ENCODE measurements around the gene PPAN.

Gene PPAN, protein sequence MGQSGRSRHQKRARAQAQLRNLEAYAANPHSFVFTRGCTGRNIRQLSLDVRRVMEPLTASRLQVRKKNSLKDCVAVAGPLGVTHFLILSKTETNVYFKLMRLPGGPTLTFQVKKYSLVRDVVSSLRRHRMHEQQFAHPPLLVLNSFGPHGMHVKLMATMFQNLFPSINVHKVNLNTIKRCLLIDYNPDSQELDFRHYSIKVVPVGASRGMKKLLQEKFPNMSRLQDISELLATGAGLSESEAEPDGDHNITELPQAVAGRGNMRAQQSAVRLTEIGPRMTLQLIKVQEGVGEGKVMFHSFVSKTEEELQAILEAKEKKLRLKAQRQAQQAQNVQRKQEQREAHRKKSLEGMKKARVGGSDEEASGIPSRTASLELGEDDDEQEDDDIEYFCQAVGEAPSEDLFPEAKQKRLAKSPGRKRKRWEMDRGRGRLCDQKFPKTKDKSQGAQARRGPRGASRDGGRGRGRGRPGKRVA

DNA sequence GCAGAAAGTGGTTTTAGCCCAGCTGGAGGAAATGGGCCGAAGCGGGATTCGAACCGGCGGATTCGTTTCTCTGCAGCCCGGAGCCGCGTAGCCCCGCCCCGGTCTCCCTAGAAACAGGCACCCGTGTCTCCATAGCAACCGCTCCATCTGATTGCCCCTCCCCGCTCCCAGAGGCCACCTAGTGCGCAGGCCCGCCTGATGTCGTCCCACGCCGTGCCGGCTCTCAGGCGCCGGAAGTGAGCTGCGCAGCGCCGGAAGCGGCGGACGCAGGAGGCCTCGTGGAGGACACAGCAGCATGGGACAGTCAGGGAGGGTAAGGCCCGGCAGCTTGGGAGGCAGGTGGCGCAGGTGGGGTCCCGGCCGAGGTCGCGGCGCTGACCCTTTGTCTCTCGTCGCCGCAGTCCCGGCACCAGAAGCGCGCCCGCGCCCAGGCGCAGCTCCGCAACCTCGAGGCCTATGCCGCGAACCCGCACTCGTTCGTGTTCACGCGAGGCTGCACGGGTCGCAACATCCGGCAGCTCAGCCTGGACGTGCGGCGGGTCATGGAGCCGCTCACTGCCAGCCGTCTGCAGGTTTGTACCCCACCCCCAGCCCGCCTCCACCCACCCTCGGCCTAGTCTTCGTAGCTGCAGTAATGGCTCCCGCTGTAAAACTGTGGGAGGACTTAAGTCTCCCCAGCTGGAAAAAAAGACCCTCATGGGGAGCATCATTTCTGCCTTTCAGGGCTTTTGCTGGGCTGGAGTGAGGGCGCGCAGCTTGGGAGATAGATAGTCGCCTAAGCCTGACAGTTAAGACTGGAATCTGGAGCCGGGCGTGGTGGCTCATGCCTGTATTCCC lies at the start of gene PPAN:
TSS of gene PPAN (plus strand) at position 263 of the 837 bp plus-strand sequence. CDS start at position 296, 33 bp downstream.
- DNase-seq (ENCODE audit: low spot score) = peak; percentile 99

DNA sequence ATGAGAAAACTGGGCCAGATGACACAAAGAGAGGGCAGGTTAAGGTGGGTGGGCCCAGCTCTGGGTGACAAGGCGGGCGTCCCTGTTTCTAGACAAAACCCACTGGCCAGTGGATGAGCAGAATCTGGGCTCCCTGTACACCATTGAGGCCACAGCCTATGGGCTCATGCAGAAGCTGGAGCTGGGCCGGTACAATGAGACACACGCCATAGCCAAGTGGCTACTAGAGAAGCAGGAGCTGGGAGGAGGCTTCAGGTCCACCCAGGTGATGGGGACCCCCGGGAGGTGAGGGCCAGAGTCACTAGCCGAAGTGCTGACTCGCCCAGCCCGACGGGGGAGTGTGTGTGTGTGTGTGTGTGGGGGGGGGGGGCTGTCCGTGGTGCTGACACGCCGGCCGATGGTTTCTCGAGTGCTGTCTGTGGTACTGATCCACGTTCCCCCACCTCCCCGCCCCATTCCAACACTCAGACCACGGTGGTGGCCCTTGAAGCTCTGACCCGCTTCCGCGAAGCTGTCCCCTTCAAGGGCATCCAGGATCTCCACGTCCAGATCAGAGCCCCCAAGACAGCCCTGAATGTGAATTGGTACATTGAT lies 44.3 kb upstream of the PPAN start:
- no peak for DNase-seq (ENCODE audit: low spot score)

DNA sequence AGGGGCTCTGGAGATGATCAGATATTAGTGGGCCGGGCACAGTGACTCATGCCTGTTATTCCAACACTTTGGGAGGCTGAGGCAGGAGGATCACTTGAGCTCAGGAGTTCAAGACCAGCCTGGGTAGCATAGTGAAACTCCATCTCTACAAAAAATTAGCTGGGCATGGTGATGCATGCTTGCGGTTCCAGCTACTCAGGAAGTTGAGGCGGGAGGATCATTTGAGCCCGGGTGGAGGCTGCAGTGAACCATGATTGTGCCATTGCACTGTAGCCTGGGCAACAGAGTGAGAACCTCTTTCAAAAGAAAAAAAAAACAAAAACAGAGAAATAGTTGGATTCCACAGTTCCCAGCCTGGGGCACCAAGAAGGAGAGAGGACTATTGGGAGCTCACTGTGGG lies 38.0 kb upstream of the PPAN start:
- DNase-seq (ENCODE audit: low spot score) = no peak

DNA sequence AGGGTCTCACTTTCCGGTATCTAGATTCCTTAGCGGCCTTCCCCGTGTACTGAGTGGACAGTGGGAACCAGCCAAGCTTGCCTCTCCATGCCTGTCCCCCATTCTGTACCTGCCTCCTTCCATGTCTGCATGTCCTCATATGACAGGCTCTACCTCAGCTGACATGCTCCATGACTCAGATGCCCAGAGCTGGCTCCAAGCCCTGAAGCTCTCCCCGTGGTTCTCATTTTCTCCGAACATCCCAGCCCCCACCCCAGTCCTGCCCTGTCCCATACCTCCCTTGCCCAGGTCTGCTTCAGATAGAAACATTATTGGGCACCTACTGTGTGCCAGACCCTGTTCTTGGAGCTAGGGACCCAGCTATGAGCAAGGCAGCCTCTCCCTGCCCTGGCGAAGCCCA lies 37.1 kb upstream of the PPAN start:
- no peak for DNase-seq (ENCODE audit: low spot score)

DNA sequence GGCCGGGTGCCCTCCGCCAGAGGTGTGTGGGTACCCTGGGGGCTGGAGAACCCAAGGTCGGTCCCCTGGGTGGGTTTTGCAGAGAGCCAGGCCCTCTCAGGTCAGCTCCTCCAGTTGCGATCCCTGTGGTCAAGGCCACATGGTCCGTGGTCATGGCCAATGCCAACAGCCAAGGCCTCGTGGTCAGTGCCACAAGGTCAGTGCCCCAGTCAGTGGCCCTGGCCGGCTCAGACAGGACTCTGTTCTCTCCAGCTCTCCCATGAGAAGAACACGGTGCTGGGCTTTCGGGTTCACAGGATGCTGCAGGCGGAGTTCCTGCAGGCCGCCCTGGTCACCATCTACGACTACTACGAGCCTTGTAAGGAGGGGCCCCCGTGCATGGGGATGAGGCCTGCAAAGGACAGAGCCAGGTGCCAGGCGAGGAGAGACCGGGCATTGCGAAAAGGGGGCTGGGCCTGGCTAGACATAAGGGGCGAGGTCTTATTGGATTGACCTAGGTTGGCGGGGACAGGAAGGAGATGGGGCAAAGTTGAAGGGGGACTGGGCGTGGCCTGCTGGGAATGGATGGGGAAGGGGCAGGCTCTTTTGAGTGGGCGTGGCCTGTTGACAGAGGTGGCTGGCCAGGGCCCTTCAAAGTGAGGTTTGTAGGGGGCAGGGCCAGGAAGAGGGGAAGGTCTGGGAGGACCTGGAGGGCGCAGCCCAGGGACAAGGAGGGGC lies 35.3 kb upstream of the PPAN start:
- DNase-seq (ENCODE audit: low spot score) = no peak

DNA sequence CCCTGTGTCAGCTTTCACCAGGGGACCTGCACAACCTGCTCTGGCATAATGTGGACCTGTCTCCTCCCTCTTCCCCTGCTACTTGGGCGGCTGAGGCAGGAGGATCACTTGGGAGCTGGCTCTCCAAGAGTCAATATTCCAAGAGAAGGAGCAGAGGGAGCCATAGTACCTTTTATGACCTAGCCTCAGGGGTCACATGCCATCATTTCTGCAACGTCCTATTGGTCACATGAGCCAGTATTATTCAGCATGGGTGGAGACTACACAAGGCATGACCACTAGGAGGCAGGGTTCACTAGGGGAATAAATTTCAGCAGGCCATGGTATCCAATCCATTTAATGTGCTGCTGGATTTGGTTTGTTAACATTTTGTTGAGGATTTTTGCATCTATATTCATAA lies 32.0 kb upstream of the PPAN start:
- peak; percentile 37 for DNase-seq (ENCODE audit: low spot score)

DNA sequence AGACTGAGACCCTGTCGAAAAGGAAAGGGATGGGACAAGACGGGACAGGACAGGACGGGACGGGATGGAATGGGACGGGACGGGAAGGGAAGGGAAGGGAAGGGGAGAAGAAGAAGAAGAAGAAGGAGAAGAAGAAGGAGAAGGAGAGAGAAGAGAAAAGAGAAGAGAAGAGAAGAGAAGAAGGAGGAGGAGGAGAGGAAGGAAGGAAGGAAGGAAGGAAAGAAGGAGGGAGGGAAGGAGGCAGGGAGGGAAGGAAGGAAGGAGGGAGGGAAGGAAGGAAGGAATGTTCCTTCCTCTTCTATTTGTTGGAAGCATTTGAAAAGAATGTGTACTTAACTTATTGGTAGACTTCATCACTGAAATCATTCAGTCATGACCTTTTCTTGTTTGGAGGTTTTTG lies 29.6 kb upstream of the PPAN start:
- DNase-seq (ENCODE audit: low spot score) = no peak

DNA sequence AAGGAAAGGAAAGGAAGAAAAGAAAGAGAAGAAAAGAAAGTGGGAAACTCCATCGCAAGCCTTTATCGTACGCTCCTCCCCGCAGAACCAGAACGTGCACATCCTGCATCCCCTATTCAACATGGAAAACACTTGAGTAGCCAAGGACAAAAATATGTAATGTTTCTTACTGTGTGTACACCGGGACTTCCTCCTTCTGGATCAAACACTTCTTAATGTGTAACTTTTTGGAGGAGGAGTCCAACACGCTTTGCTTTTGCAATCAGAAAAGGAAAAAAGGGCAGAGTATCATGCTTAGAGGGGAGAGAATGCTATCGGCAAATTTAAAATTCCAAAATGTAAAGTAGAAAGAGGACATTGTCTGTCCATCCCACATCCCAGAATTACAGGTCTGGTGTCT lies 27.8 kb upstream of the PPAN start:
- DNase-seq (ENCODE audit: low spot score) = no peak

DNA sequence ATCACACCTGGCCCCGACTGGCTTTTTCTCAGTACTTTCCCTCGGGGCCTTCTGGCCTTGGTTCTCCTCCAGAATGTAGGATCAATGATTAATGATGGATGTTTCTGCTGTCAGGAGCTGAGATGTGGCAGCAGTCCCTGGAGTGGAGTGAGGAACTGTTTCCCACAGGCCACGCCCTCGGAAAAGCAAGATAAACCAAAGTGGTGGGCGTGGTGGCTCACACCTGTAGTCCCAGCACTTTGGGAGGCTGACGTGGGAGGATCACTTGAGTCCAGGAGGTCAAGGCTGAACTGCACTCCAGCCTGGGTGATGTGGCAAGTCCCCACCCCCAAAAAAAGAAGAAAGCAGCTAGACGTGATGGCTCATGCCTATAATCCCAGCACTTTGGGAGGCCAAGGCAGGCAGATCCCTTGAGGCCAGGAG lies 27.1 kb upstream of the PPAN start:
- no peak for DNase-seq (ENCODE audit: low spot score)

DNA sequence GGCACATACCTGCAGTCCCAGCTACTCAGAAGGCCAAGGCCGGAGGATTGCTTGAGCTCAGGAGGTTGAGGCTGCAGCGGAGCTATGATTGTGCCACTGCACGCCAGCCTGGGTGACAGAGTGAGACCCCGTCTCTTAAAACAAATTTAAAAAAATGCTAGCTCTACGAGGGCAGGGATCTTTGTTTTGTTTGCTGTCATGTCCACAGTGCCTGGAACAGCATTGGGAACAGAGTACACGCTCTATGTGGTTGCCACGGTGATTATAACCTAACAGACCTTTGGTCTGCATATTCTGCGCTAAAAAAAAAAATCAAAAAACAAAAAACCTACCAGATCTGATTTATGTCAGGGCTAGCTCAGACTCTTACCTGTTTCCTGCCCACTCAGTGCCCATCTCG lies 22.3 kb upstream of the PPAN start:
- no peak for DNase-seq (ENCODE audit: low spot score)

DNA sequence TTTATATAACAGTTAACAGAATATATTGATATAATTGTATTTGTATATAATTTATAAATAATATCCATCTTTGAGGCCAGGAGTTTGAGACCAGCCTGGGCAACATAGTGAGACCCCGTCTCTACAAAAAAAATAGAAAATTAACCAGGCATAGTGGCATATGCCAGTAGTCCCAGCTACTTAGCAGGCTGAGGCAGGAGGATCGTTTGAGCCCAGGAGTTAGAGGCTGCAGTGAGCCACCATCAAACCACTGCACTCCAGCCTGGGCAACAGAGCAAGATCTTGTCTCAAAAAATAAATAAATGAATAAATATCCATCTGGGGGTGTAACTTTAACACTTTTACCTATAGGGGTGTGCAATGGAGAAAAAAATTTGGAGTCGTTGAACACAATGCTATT lies 21.4 kb upstream of the PPAN start:
- no peak for DNase-seq (ENCODE audit: low spot score)

DNA sequence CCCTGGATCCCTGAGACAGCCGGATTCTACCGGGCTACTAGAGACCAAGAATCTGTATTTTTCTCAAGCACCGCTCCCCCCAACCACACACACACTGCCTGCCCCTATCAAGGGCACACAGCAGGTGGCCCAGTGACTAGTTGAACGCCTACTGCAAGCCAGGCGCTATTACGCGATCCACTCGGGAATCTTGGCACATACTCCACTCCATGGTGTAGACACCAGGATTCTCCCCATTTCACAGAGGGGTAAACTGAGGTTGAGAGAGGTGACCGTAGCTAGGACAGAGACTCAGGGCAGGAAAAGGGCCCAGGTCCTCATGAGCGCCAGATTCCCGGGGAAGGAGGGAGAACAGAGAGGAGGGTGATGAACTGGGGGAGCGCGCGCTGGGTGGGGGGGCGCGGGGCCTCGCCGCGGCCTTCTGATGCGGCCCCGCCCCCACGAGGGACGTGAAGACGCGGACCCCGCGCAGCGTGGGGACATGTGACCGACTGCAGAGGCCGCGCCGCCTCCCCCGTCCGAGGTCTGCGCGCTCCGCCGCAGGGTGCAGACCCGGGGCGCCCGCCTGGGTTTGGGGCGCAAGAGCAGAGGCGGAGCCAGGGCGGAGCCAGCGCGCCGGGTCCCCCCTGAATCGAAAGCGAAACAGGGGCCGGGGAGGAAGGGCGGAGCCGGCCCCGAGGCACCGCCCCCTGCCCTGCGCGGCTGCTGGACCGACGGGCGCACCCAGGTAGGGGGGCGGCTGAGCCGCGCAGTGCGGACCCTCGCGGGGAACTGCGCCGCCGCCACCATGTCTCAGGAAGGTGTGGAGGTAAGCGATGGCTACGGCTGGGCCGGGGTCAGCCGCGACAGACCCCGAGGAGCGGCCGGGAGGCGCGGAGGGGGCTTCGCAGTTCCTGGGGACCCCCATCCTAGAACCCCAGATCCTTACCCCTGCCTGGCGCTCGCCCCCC lies 20.2 kb upstream of the PPAN start, which contains the start of gene SHFL:
TSS of gene SHFL (plus strand) at position 677 of the 950 bp plus-strand sequence. CDS start at position 788, 111 bp downstream.
- peak; percentile 78 for DNase-seq (ENCODE audit: low spot score)

DNA sequence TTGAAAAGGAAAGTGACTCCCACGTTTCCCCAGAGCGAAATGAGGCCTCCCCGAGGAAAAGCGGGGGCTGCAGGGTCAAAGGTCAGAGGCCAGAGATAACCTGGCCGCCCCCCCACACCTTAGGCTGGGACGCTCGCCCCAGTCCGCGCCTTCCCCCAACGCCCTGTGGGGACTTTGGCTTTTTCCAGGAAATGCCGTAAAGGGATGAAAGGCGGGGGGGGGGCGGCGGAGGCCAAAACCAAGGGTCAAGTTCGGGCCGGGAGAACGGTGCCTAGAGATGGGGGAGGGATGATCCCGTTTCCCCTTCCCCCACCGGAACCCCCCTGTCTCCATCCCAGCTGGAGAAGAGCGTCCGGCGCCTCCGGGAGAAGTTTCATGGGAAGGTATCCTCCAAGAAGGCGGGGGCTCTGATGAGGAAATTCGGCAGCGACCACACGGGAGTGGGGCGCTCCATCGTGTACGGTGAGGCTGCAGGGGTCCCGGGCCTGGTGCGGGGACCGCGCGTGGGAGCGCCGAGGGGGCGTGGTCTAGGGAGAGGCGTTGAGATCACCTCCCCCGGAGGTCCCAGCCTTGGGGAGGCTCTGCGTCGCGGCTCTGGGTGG lies 19.5 kb upstream of the PPAN start:
- DNase-seq (ENCODE audit: low spot score) = no peak

DNA sequence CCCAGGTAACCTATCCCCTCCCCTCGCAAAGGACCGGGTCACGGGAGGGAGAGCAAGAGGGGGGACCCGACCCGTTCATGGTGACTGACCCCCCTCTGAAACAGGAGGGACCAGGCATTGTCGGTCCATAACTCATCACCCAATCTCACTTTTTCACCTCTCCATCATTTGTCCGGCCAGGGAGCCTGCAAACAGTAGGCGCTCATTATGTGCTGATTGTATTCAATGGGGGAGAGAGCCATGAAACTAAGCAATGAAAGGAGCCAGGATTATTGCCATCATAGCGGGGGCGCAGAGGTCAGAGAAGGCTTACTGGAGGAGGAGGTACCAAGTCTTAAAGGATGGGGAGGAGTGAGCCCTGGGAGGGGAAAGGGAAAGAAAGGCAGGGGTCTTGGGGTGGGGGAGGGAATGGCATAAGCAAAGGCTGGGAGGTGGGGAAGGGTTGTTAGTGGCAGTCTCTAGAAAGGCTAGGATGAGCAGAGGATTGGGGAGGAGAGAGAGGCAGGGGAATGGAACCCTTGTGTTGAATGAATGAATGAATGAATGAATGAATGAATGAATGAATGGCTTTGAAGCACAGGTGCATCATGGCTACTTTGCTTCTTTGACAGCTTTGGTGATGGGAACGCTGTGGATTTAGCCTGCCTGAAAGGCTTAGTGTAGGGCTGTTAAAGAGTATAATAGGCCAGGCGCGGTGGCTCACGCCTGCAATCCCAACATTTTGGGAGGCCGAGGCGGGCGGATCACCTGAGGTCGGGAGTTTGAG lies 18.7 kb upstream of the PPAN start:
- no peak for DNase-seq (ENCODE audit: low spot score)

DNA sequence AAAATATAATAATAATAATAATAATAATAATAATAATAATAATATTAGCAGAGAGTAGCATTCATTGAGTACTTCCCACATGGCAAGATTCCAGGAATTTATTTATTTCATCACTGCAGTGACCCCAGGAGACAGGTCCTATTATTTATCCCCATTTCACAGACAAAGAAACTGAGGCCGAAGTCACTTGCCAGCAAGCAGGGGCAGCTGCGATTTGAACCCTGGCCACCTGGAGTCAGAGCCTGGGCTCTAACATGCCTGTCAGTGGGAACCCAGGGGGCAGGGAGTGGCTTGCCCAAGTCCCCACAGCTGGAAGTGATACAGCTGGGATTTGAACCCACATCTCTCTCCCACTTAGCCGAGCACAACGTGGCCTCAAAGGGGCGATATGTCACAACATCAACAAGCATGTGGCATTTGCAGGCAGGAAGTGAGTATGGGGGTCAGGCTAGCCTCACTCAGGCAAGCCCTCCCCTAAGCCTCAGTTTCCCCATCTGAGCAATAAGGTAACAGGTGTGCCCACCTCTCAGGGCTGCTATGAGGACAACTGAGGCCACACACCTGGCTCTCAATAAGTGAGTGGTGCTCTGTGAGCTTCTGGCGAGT lies 17.1 kb upstream of the PPAN start:
- no peak for DNase-seq (ENCODE audit: low spot score)

DNA sequence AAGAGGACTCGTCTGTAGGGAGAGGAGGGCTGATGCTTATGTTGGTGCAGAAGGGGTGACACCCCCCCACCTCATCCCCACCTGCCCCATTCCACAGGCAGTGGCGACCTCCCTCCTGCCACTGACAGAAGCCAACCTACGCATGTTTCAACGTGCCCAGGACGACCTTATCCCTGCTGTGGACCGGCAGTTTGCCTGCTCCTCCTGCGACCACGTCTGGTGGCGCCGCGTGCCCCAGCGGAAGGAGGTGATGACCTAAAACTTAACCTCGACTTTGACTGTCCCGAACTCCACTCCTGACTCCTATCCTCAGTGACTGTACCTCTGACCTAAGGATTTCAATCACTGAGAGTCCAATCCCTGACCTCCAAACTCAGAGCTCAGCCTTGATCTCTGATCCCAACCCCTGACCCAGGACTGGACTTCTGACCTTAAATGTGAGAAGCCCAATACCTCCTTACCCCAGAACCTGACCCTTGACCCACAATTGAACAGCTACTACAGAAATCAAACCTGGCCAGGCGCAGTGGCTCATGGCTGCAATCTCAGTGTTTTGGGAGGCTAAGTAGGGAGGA lies 16.3 kb upstream of the PPAN start:
- no peak for DNase-seq (ENCODE audit: low spot score)

DNA sequence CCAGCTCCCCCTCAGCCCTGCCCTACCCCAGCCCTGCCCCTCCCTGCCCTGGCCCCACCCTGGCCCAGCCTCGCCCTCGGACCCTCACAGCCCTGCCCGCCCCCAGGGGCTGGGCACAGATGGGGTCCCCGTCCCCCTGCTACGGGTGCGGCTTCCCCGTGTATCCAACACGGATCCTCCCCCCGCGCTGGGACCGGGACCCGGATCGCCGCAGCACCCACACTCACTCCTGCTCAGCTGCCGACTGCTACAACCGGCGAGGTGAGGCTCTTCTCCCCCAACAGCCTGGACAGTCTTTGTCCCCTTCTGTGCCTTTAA lies 14.8 kb upstream of the PPAN start:
- DNase-seq (ENCODE audit: low spot score) = no peak

DNA sequence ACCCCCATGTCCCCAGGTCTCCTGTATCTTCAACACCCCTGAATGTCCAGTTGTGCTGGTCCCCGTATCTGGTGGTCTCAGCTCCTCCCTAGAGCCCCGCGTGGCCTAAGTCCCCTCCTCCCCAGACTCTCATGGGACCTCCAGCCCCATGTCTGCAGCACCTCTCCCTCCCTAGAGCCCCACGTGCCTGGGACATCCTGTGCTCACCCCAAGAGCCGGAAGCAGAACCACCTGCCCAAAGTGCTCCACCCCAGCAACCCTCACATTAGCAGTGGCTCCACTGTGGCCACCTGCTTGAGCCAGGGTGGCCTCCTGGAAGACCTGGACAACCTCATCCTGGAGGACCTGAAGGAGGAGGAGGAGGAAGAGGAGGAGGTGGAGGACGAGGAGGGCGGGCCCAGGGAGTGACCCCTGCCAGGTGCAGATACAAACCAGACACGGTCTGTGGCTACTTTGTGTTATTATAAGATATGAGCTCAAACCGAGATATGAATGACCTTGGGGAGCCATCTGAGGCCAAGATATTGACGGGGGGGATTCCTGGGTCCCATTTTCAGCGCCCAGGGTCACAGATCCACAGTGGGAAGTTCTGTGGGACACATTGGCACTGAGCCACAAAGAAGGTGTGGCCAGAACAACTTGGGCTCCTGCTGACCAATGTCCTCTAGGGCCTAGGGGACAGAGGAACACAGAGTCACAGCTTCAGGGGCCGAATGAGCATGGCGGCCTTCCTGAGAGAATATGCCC lies 14.1 kb upstream of the PPAN start:
- DNase-seq (ENCODE audit: low spot score) = peak; percentile 20
